Mesenchymal stem cell (in vitro differentiated cells and primary cell): ENCODE results near the gene SHH.

Experiments used
- DNase-seq: peaks from one replicate; pipeline ENCODE4 v3.0.0-alpha.2; 2013
- H2AFZ ChIP-seq: one replicate; pipeline ENCODE4 v1.6.1; 2013; ENCODE audit warnings: low read depth, mild to moderate bottlenecking, control low read depth, inconsistent platforms, low read length, moderate library complexity
- H2AK5ac ChIP-seq: 2 replicates; pipeline ENCODE4 v1.6.1; 2013; ENCODE audit warnings: low read length, moderate library complexity, mild to moderate bottlenecking, inconsistent platforms; ENCODE audit not compliant: severe bottlenecking
- H2BK120ac ChIP-seq: one replicate; pipeline ENCODE4 v1.6.1; 2013; ENCODE audit warnings: low read depth, mild to moderate bottlenecking, inconsistent platforms, low read length, moderate library complexity
- H2BK12ac ChIP-seq, 2 experiments: one replicate each; pipeline ENCODE4 v1.6.1; 2013; ENCODE audit warnings: inconsistent platforms in 2 of 2, low read length in 2 of 2, mild to moderate bottlenecking in 2 of 2, moderate library complexity in 2 of 2, control low read depth in 1 of 2
- H2BK15ac ChIP-seq: one replicate; pipeline ENCODE4 v1.6.1; 2013; ENCODE audit warnings: mild to moderate bottlenecking, low read depth, inconsistent platforms; ENCODE audit not compliant: poor library complexity, severe bottlenecking
- H2BK5ac ChIP-seq: 2 replicates; pipeline ENCODE4 v1.6.1; 2013; ENCODE audit warnings: low read depth, mild to moderate bottlenecking, low read length, control low read depth, inconsistent platforms; ENCODE audit not compliant: poor library complexity, severe bottlenecking
- H3K14ac ChIP-seq, 2 experiments: one replicate each; pipeline ENCODE4 v1.6.1; 2013; ENCODE audit warnings: inconsistent platforms in 2 of 2, low read length in 2 of 2, control low read depth in 1 of 2, mild to moderate bottlenecking in 1 of 2, moderate library complexity in 1 of 2
- H3K18ac ChIP-seq, 2 experiments: one replicate each; pipeline ENCODE4 v1.6.1; 2013; ENCODE audit warnings: inconsistent platforms in 2 of 2, low read length in 2 of 2, control low read depth in 1 of 2, low read depth in 1 of 2, mild to moderate bottlenecking in 1 of 2
- H3K23ac ChIP-seq, 2 experiments: one replicate each; pipeline ENCODE4 v1.6.1; 2013; ENCODE audit warnings: inconsistent platforms in 2 of 2, low read length in 2 of 2, mild to moderate bottlenecking in 2 of 2, moderate library complexity in 2 of 2, control low read depth in 1 of 2
- H3K27ac ChIP-seq: 2 replicates; pipeline ENCODE4 v1.5.1; 2013; ENCODE audit warnings: mild to moderate bottlenecking, moderate library complexity, low read length, control low read depth, inconsistent platforms; ENCODE audit not compliant: poor library complexity, severe bottlenecking
- H3K27me3 ChIP-seq, 2 experiments: 2 replicates each; pipeline versions ENCODE4 v1.6.1 to v1.7.0; 2013; ENCODE audit warnings: low read length in 2 of 2, mild to moderate bottlenecking in 2 of 2, moderate library complexity in 2 of 2, control low read depth in 1 of 2, inconsistent platforms in 1 of 2; ENCODE audit not compliant: control insufficient read depth in 1 of 2, insufficient read depth in 1 of 2
- H3K36me3 ChIP-seq, 2 experiments: 2 replicates each; pipeline versions ENCODE4 v1.6.1 to v1.7.0; 2013; ENCODE audit warnings: low read length in 2 of 2, control low read depth in 1 of 2, inconsistent platforms in 1 of 2, low read depth in 1 of 2, mild to moderate bottlenecking in 1 of 2; ENCODE audit not compliant: insufficient read depth in 2 of 2, control insufficient read depth in 1 of 2
- H3K4ac ChIP-seq, 2 experiments: one replicate each; pipeline ENCODE4 v1.6.1; 2013; ENCODE audit warnings: inconsistent platforms in 2 of 2, low read length in 2 of 2, mild to moderate bottlenecking in 2 of 2, moderate library complexity in 2 of 2, control low read depth in 1 of 2, low read depth in 1 of 2
- H3K4me1 ChIP-seq: 2 replicates; pipeline ENCODE4 v1.6.1; 2013; ENCODE audit warnings: low read depth, low read length, control low read depth; ENCODE audit not compliant: control insufficient read depth, insufficient read depth
- H3K4me2 ChIP-seq: 2 replicates; pipeline ENCODE4 v1.6.1; 2013; ENCODE audit warnings: low read length, mild to moderate bottlenecking, inconsistent platforms; ENCODE audit not compliant: poor library complexity, severe bottlenecking
- H3K4me3 ChIP-seq, 2 experiments: 2 replicates each; pipeline versions ENCODE4 v1.5.1 to v1.7.0; 2013; ENCODE audit warnings: low read length in 2 of 2, mild to moderate bottlenecking in 2 of 2, control low read depth in 1 of 2, low read depth in 1 of 2; ENCODE audit not compliant: insufficient read depth in 1 of 2
- H3K79me1 ChIP-seq: replicated peaks from 2 replicates; pipeline ENCODE4 v1.6.1; 2013; ENCODE audit warnings: mild to moderate bottlenecking, control low read depth, low read length, inconsistent platforms; ENCODE audit not compliant: poor library complexity, severe bottlenecking
- H3K9ac ChIP-seq: 2 replicates; pipeline ENCODE4 v1.7.0; 2013; ENCODE audit warnings: mild to moderate bottlenecking, low read length, moderate library complexity
- H3K9me3 ChIP-seq: 2 replicates; pipeline ENCODE4 v1.7.0; 2013; ENCODE audit warnings: mild to moderate bottlenecking, low read length; ENCODE audit not compliant: control insufficient read depth
- H4K8ac ChIP-seq: one replicate; pipeline ENCODE4 v1.6.1; 2013; ENCODE audit warnings: inconsistent platforms, mild to moderate bottlenecking, low read length, moderate library complexity
- H4K91ac ChIP-seq: one replicate; pipeline ENCODE4 v1.6.1; 2013; ENCODE audit warnings: mild to moderate bottlenecking, low read length, inconsistent platforms
- WGBS: methylation state at CpG from one replicate; pipeline ENCODE4 v1.1.7; 2013; ENCODE audit warnings: mixed read lengths; 5-methylcytosine and 5-hydroxymethylcytosine counted together

The SHH gene

GRCh38 chr7:155809947-155810769 is 2.1 kb downstream of the SHH start:
- Histone ChIP-seq H3K79me1 (no peaks in the 10 kb centered on the region), H2BK120ac (no peak overlapping the region), H2AFZ (no peak overlapping the region), H3K23ac (peak overlapping the region in 1 of 2 experiments; percentile 81), H4K8ac (no peak overlapping the region), H3K9ac (no peak overlapping the region), H3K4ac (no peak overlapping the region), H2BK15ac (no peak overlapping the region), H3K36me3 (no peaks in the 10 kb centered on the region), H4K91ac (no peak overlapping the region), H3K27me3 (peaks cover 70 to 87% of the 10 kb centered on the region in 2 experiments), H3K14ac (no peak overlapping the region), H3K4me2 (peak overlapping the region; percentile 91), H3K27ac (no peak overlapping the region), H3K9me3 (no peaks in the 10 kb centered on the region), H3K4me1 (peaks cover 68% of the 10 kb centered on the region), H2BK12ac (no peak overlapping the region), H3K18ac (no peak overlapping the region), H2BK5ac (no peak overlapping the region), H3K4me3 (peak overlapping the region in 1 of 2 experiments; percentile 40), H2AK5ac (no peak overlapping the region)
- 1% methylated on average over 65 of the region's 69 CpGs for WGBS
- no peak for DNase-seq

GRCh38 chr7:155809332-155809946 is 2.8 kb downstream of the SHH start:
- H3K4me2 ChIP-seq: peak overlapping the region; percentile 91
- H3K4me1 ChIP-seq: peaks cover 66% of the 10 kb centered on the region
- no peak overlapping the region for H2BK120ac ChIP-seq
- no peak overlapping the region for H3K9ac ChIP-seq
- H2AK5ac ChIP-seq: no peak overlapping the region
- H3K27ac ChIP-seq: no peak overlapping the region
- no peak overlapping the region for H3K14ac ChIP-seq
- no peak overlapping the region for H2BK5ac ChIP-seq
- H3K36me3 ChIP-seq: no peaks in the 10 kb centered on the region
- no peak overlapping the region for H2AFZ ChIP-seq
- peak overlapping the region in 1 of 2 experiments; percentile 49 for H3K4me3 ChIP-seq
- DNase-seq: no peak
- H3K4ac ChIP-seq: no peak overlapping the region
- no peak overlapping the region for H2BK12ac ChIP-seq
- peaks cover 66 to 91% of the 10 kb centered on the region in 2 experiments for H3K27me3 ChIP-seq
- H3K9me3 ChIP-seq: no peaks in the 10 kb centered on the region
- no peak overlapping the region for H2BK15ac ChIP-seq
- no peak overlapping the region for H3K23ac ChIP-seq
- WGBS: 3% methylated on average over 23 of the region's 43 CpGs
- H3K79me1 ChIP-seq: no peaks in the 10 kb centered on the region
- H4K91ac ChIP-seq: no peak overlapping the region
- H3K18ac ChIP-seq: no peak overlapping the region
- H4K8ac ChIP-seq: no peak overlapping the region

- H2BK120ac ChIP-seq: no peak overlapping the region
- peaks cover 64% of the 10 kb centered on the region for H3K4me1 ChIP-seq
Measured at GRCh38 chr7:155808549-155809331, 3.5 kb downstream of the SHH start.

More at GRCh38 chr7:155808549-155809331, 3.5 kb downstream of the SHH start:
- H3K36me3 ChIP-seq: no peaks in the 10 kb centered on the region
- H3K4me3 ChIP-seq: peak overlapping the region in 1 of 2 experiments; percentile 49
- H2BK5ac ChIP-seq: peak overlapping the region; percentile 14
- H3K18ac ChIP-seq: no peak overlapping the region
- WGBS: 2% methylated on average over 63 of the region's 64 CpGs
- DNase-seq: no peak
- no peak overlapping the region for H3K4ac ChIP-seq
- no peak overlapping the region for H3K27ac ChIP-seq
- H2AK5ac ChIP-seq: no peak overlapping the region
- no peak overlapping the region for H4K91ac ChIP-seq
- H3K27me3 ChIP-seq: peaks cover 60 to 91% of the 10 kb centered on the region in 2 experiments
- no peak overlapping the region for H2BK12ac ChIP-seq
- no peak overlapping the region for H4K8ac ChIP-seq
- no peaks in the 10 kb centered on the region for H3K9me3 ChIP-seq
- peak overlapping the region; percentile 91 for H3K4me2 ChIP-seq
- H3K14ac ChIP-seq: no peak overlapping the region
- no peaks in the 10 kb centered on the region for H3K79me1 ChIP-seq
- no peak overlapping the region for H2BK15ac ChIP-seq
- no peak overlapping the region for H3K23ac ChIP-seq
- H2AFZ ChIP-seq: no peak overlapping the region
- no peak overlapping the region for H3K9ac ChIP-seq
